Fibroblast of skin of right quadriceps (primary cell): ENCODE results near the gene GALNTL6.
A peak's percentile ranks its signal among the peaks of the same experiment; 100 is the strongest.

Experiments
- DNase-seq: peaks from one replicate; pipeline ENCODE4 v3.0.0-alpha.2; 2013

Gene GALNTL6

GRCh38 chr4:172127168-172127567 lies 314.0 kb downstream of the GALNTL6 start:
- DNase-seq, result no peak

- DNase-seq, result no peak
Measured at GRCh38 chr4:172129593-172129992, 316.4 kb downstream of the GALNTL6 start.

DNA sequence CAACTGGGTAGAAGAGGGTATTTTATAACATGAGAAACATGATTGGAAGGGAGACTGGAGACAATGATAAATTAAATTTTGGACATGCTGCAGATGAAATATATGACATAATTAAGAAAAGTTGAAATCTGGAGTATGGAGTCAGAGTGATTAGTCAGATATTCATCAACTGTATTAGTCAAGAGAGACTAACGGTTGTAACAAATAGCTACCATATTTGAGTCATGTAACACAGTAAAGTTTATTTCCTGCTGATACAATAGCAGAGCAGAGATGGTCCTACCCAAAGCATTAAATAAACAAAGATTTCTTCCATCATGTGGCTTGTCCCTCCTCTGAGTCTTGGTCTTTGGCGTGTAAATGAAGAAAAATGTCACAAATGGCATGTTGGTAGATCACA lies 321.3 kb downstream of the GALNTL6 start:
- peak; percentile 62 for DNase-seq

DNA sequence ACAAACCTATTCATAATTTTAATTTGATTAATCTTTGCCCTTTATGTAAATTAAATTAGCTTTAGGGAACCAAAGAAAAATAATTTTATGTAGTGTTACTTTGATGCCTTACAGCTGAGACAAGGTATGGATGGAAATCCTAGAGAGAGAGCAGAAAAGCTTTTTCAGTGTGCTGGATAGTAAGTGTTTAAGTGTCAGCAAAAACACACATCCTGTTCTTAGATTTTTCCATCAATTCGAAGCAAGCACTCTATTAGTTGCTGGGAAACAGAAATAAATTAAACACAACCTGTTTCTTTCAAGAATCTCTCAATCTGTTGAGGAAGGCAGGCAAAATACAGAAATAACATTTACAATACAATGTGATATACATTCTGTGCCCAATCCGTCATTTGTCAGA lies 327.8 kb downstream of the GALNTL6 start:
- DNase-seq, result no peak

GRCh38 chr4:172142281-172142741 lies 329.1 kb downstream of the GALNTL6 start:
- peak; percentile 93 for DNase-seq

- no peak for DNase-seq
Measured at GRCh38 chr4:172143605-172144314, 330.6 kb downstream of the GALNTL6 start.

- DNase-seq, result peak; percentile 75
Measured at GRCh38 chr4:172147687-172148086, 334.5 kb downstream of the GALNTL6 start.

DNA sequence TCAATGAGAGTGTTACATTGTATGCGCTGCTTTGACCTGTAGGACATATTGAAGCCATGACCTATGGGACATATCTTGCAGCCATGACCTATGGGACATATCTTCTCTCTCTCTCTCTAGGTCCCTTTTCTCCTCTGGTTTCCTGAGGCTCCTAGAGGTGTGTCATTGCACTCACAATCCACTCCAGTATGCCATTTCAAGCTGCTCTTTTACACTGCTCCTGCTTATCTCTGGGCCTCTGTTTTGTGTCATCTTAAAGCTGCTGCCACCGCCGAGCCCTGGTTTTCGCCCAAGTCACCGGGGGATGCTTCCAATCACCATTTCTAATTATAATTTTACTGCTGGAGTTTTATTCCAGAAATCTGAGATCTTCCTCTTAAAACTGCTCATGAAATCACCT lies 336.1 kb downstream of the GALNTL6 start:
- DNase-seq, result no peak

GRCh38 chr4:172152284-172152683 lies 339.1 kb downstream of the GALNTL6 start:
- DNase-seq, result no peak

- DNase-seq, result no peak
Measured at GRCh38 chr4:172153719-172154118, 340.5 kb downstream of the GALNTL6 start.

GRCh38 chr4:172155838-172156345 lies 342.7 kb downstream of the GALNTL6 start:
- DNase-seq, result no peak

GRCh38 chr4:172157946-172158345 lies 344.7 kb downstream of the GALNTL6 start:
- no peak for DNase-seq

DNA sequence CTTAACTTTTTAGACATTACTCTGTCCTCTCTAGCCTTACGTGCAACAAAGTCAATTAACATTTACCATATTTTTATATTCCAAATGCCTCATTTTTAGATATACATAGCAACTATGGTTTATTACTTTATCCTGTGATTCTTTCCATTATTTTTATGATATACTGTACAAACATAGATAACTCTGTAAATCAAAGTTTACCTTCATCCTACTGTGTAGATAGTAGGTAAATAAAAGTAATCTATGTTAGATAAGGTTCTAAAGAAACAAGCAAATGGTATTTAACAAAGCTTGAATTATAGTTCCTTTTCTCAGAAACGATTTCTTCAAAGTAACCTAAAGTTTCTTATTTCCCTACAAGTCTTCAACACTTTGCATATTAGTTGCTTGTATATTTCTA lies 350.0 kb downstream of the GALNTL6 start:
- no peak for DNase-seq

GRCh38 chr4:172168888-172169287 lies 355.7 kb downstream of the GALNTL6 start:
- DNase-seq, result peak; percentile 65

DNA sequence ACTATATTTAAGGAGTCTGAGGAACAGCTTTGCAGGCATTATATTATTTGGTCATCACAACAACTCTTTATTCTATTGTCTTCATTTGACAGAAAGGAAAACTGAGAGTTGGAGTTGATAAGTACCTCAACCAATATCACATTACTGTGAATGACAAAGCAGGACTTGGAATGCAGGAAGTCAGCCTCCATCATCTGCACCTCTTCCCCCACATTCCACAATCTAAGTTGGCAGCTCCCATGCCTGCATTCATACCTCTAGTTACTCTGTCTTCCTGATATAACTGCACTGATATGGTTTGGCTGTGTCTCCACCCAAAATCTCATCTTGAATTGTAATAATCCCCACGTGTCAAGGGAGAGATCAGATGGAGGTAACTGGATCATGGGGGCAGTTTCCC lies 356.7 kb downstream of the GALNTL6 start:
- peak; percentile 45 for DNase-seq

DNA sequence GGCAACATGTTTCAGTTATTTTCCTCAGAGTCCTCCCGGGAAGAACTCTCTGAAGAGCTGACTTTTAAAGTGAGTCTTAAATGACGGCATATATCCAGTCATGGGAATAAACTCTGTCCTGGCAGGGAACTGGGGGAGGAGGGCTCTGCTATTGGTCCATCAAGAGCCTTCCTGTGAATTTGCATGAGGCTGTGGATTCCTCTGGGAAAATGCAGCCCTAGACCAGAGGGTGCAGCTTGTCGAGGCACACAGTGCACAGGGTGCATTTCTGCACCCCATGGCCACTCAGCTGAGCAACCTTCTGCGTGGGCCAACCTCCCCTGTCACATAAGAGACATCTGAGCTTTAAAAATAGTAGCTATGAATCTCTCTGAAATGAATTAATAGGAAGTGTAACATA lies 360.0 kb downstream of the GALNTL6 start:
- DNase-seq, result peak; percentile 1

DNA sequence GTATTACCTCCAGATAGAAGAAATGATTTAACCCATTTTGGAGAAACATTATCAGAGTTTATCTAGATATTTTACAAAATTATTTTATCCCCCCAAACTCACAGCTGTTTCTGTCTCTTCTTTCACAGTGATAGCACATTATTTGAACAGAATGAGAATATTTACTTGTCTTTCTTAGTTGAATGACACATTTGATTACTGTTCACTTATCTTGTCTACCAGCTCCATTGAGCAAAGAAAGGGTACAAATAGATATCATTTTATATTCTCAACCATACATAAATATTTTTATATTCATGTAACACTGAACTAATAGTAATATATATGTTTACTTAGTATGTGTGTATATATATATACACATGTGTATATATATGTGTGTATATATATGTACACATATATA lies 364.2 kb downstream of the GALNTL6 start:
- DNase-seq, result no peak

DNA sequence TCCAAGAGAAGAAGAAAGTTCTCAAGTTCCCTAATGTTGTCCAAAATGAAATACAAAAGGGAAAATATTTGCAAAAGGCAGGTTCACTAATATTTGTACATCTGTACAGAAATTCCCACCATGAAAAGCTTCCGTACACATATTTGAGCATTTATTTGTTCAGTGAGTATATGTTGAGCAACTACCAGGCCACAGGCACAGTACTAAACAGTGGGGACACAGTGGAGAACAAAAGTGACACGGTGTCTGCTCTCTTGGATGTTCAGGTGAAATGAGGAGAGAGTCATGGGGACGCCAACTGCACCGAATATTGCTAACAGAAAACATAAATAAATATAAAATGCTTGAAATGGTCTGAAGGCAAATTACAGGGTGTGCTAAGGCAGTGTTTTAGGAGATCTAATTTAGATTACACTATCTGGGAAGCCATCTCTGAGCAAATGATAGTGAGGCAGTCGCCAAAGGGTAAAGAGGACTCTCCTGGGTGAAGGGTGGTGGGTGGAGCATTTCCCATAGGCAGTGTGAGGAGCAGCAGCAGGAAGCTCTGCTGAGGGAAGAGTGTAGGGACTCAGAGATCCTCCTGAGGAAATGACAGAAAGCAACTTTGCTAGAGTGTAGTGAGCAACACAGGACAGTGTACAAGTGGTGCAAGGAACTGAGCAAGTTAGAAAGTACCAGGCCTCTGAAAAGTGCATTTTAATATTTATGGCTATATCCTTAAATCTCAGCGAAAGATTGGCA lies 375.2 kb downstream of the GALNTL6 start:
- no peak for DNase-seq

- peak; percentile 33 for DNase-seq
Measured at GRCh38 chr4:172202480-172203076, 389.4 kb downstream of the GALNTL6 start.

GRCh38 chr4:172207258-172207657 lies 394.1 kb downstream of the GALNTL6 start:
- no peak for DNase-seq

DNA sequence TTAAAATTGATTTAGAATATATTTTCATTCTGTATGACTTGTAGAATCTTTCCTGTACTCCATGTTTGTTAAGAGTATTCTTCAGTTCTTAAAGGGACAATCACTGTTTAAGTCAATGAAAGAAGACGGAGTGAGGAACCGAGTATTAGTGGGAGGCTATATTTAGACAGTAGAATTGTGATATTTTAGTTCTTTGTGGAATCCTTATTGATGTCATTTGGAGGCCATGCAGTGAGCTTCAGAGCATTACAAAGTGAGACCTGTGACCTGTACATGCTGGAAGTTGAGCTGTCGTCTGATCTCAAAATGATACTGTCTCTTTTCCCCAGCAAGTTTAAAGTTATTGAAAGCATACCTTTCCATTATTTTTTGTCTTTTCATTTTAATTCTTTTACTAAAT lies 394.7 kb downstream of the GALNTL6 start:
- no peak for DNase-seq

DNA sequence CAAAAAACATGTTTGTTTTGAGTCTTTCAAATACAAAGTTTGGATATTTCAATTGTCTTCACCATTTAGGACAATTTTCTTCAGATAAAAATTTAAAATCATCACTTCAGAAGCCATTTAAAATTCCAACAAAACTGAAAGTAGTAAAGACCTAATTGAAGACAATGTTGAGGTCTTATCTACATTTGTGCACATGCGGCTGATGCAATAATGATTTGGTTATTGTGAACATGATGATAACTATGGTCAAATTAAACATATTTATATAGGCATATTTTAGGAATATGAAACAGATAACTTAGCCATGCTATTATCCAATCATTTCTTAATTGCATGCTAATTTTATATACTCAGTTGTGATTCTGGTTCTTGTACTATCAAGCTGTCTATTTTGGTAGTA lies 407.5 kb downstream of the GALNTL6 start:
- DNase-seq, result no peak

GRCh38 chr4:172225457-172225856 lies 412.3 kb downstream of the GALNTL6 start:
- DNase-seq, result no peak

DNA sequence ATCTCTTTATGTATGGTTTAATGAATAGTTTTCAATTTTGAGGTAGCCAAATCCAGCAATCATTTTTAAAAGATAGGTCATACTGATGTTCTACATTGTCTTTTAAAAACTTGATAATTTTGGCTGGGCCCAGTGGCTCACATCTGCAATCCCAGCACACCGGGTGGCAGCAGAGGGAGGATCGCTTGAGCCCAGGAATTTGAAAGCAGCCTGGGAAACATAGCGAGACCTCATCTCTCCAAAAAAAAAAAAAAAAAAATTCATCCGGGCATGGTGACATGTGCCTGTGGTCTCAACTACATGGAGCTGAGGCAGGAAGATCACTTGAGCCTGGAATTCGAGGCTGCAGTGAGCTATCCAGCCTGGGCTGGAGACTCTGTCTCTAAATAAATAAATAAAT lies 419.8 kb downstream of the GALNTL6 start:
- DNase-seq, result no peak
